ENCODE measurements around the gene SULT2B1. TPM values are rescaled to one million over a fixed set of nuclear protein-coding genes. Genes with fewer than 3 reads are reported as not detected.

The SULT2B1 gene
- total RNA-seq, 2 experiments from 2014 or later: not detected

GRCh38 chr19:48512504-48513288, 39.3 kb upstream of the SULT2B1 start:
- ATAC-seq (ENCODE audit: poor library complexity) (peak; percentile 5), DNase-seq (peak in 4 of 14 experiments; percentile 21 to 69 (median 50))
- no peaks in the 10 kb centered on the region for H3K9me3 ChIP-seq (ENCODE audit: control insufficient read depth in 1 of 2, insufficient read depth in 1 of 2, low read length in 2 of 2)
- H3K27ac Mint-ChIP-seq: no peak overlapping the region
- ChIA-PET CTCF (no interaction called here), POLR2A (interaction anchor here (0.9 to 1.9 kb wide), 3 partner anchors 75 to 150 kb away, joined by 3 to 6 read pairs (median 3); partner anchors contain the start of genes RPL18 and SPHK2)
- H3K4me3 ChIP-seq (ENCODE audit: low read length): peak overlapping the region; percentile 74
- peaks cover 42% of the 10 kb centered on the region for H3K4me1 ChIP-seq (ENCODE audit: insufficient read depth, low read length)
- no peaks in the 10 kb centered on the region for H3K9me3 Mint-ChIP-seq
- H3K36me3 Mint-ChIP-seq (ENCODE audit: low read depth): peaks cover 7% of the 10 kb centered on the region
- peaks cover 15% of the 10 kb centered on the region for H3K4me1 Mint-ChIP-seq (ENCODE audit: low read depth)
- H3K27me3 Mint-ChIP-seq: no peaks in the 10 kb centered on the region
- H3K36me3 ChIP-seq (ENCODE audit: insufficient read depth, low read length): peaks cover 9% of the 10 kb centered on the region
- TF ChIP-seq CTCF (IDR thresholded peaks at IDR 0.05): no peak
- no peaks in the 10 kb centered on the region for H3K27me3 ChIP-seq (ENCODE audit: control insufficient read depth in 1 of 2, insufficient read depth in 2 of 2, low read length in 2 of 2)
- intact Hi-C loops (cut with DNase I, micrococcal nuclease): loop anchor here in 1 of 2 experiments (5.0 kb wide), 2 partner anchors 150 to 190 kb away; partner anchors contain the start of genes SYNGR4 and TMEM143
- no peak overlapping the region for H3K4me3 Mint-ChIP-seq
- peak overlapping the region in 1 of 2 donors; percentile 68 for H3K27ac ChIP-seq (ENCODE audit: low read depth in 1 of 2, low read length in 2 of 2)

GRCh38 chr19:48513289-48514122, 38.5 kb upstream of the SULT2B1 start:
- peak; percentile 59 for ATAC-seq (ENCODE audit: poor library complexity)
- H3K36me3 ChIP-seq (ENCODE audit: insufficient read depth, low read length): peaks cover 1% of the 10 kb centered on the region
- H3K4me1 Mint-ChIP-seq (ENCODE audit: low read depth): peaks cover 15% of the 10 kb centered on the region
- no peak for TF ChIP-seq CTCF (IDR thresholded peaks at IDR 0.05)
- ChIA-PET POLR2A (interaction anchor here (0.7 to 1.9 kb wide), 4 partner anchors 70 to 121 kb away, joined by 3 to 6 read pairs (median 3); partner anchors contain the start of genes RPL18 and SPHK2), CTCF (interaction anchor here (1.3 kb wide), 1 partner anchor 8 kb away, joined by 3 read pairs; no protein-coding TSS in a partner anchor)
- peak; percentile 57 to 89 (median 75) for DNase-seq
- peaks cover 3% of the 10 kb centered on the region for H3K36me3 Mint-ChIP-seq (ENCODE audit: low read depth)
- H3K27ac ChIP-seq (ENCODE audit: low read depth in 1 of 2, low read length in 2 of 2): peak overlapping the region; percentile 36 to 68
- intact Hi-C loops (cut with DNase I, micrococcal nuclease): loop anchor here in 1 of 2 experiments (5.0 kb wide), 2 partner anchors 151 to 191 kb away; partner anchors contain the start of genes SYNGR4 and TMEM143
- peaks cover 42% of the 10 kb centered on the region for H3K4me1 ChIP-seq (ENCODE audit: insufficient read depth, low read length)
- H3K4me3 ChIP-seq (ENCODE audit: low read length): peak overlapping the region; percentile 74
- H3K9me3 ChIP-seq (ENCODE audit: control insufficient read depth in 1 of 2, insufficient read depth in 1 of 2, low read length in 2 of 2): no peaks in the 10 kb centered on the region
- no peak overlapping the region for H3K27ac Mint-ChIP-seq
- no peaks in the 10 kb centered on the region for H3K27me3 ChIP-seq (ENCODE audit: control insufficient read depth in 1 of 2, insufficient read depth in 2 of 2, low read length in 2 of 2)
- no peak overlapping the region for H3K4me3 Mint-ChIP-seq
- no peaks in the 10 kb centered on the region for H3K9me3 Mint-ChIP-seq
- no peaks in the 10 kb centered on the region for H3K27me3 Mint-ChIP-seq

GRCh38 chr19:48514123-48514458, 37.9 kb upstream of the SULT2B1 start:
- Histone ChIP-seq H3K9me3 (ENCODE audit: control insufficient read depth in 1 of 2, insufficient read depth in 1 of 2, low read length in 2 of 2) (no peaks in the 10 kb centered on the region), H3K27me3 (ENCODE audit: control insufficient read depth in 1 of 2, insufficient read depth in 2 of 2, low read length in 2 of 2) (no peaks in the 10 kb centered on the region), H3K4me1 (ENCODE audit: insufficient read depth, low read length) (peaks cover 42% of the 10 kb centered on the region), H3K36me3 (ENCODE audit: insufficient read depth, low read length) (no peaks in the 10 kb centered on the region), H3K4me3 (ENCODE audit: low read length) (peak overlapping the region; percentile 74), H3K27ac (ENCODE audit: low read depth in 1 of 2, low read length in 2 of 2) (no peak overlapping the region)
- TF ChIP-seq CTCF (IDR thresholded peaks at IDR 0.05): no peak
- Mint-ChIP-seq H3K27me3 (no peaks in the 10 kb centered on the region), H3K4me3 (no peak overlapping the region), H3K27ac (no peak overlapping the region), H3K36me3 (ENCODE audit: low read depth) (peaks cover 3% of the 10 kb centered on the region), H3K4me1 (ENCODE audit: low read depth) (peaks cover 15% of the 10 kb centered on the region), H3K9me3 (no peaks in the 10 kb centered on the region)
- POLR2A ChIA-PET: interaction anchor here (0.7 to 1.9 kb wide), 4 partner anchors 70 to 120 kb away, joined by 3 to 6 read pairs (median 3); partner anchors contain the start of genes RPL18 and SPHK2
- ATAC-seq (ENCODE audit: poor library complexity) (no peak), DNase-seq (no peak)
- CTCF ChIA-PET: interaction anchor here (1.3 kb wide), 1 partner anchor 8 kb away, joined by 3 read pairs; no protein-coding TSS in a partner anchor
- intact Hi-C loops (cut with DNase I, micrococcal nuclease): loop anchor here in 1 of 2 experiments (5.0 kb wide), 2 partner anchors 152 to 192 kb away; partner anchors contain the start of genes SYNGR4 and TMEM143
